SH-SY5Y (cell line): Measurements from ENCODE around the gene MAVS.

ENCODE experiments used
- GATA2 ChIP-seq: IDR thresholded peaks from 2 replicates; pipeline ENCODE4 v1.6.1; 2011; ENCODE audit warnings: mild to moderate bottlenecking, low read depth, low read length
- GATA3 ChIP-seq: IDR thresholded peaks from 2 replicates; pipeline ENCODE4 v1.6.1; 2011; ENCODE audit warnings: low read depth, mild to moderate bottlenecking, low read length, moderate library complexity

DNA sequence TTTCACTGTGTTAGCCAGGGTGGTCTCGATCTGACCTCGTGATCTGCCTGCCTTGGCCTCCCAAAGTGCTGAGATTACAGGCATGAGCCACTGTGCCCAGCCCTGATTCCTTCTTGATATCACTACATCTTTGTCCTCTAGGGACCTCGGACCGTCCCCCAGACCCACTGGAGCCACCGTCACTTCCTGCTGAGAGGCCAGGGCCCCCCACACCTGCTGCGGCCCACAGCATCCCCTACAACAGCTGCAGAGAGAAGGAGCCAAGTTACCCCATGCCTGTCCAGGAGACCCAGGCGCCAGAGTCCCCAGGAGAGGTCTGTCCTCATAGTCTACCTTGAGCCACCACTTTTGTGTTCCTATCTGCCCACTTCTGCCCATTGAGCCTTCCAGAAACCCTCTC lies 14.6 kb downstream of the MAVS start:
- TF ChIP-seq GATA2 = no peak
- TF ChIP-seq GATA3 = no peak
